ENCODE results near the gene UNC13A.

UNC13A gene

DNA sequence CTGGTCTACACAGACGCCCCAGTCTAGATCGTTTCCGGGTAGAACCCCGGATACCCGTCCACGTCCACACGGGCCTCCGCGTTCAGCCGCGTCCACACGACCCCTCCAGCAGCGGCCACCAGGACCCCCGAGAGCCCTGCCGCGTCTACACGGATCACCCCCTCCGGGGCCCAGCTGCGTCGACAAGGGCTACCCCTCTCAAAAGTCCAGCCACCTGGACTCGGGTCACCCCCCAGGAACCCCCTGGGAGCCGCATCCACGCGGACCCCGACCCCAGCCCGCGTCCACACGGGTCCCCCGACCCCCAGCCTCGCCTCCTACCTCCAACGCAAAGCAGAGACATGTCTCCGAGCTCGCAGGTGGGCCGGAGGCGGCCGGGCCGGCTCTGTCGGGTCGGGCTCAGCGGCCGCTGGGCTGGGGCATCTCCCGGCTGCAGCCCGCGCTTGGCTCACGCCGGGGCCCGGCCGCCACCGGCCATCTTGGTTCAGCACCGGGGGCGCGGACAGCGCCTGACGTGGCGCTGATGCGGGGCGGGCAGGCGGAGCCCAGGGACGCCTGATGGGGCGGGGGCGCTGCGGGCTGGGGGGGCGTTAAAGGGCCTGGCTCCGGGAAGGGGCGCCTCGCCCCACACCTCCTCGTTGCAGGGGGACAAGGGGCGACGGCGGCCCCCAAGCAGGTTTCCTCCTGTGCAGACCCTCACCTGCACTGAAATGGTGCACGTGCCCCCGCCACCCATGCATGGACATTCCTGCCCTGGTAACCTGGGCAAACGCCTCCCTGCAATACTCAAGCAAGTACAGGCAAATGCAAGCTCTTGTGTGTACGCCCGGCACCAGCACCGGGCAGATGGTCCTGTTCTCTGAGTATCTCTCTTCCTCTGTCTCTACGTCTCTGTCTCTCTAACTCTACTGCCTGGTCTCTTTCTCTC, at the start of gene UNC13A:
UNC13A (minus strand) TSS at position 498 of the 928 bp plus-strand sequence; CDS start at position 343, 155 bp downstream.
- DNase-seq = peak; percentile 35

DNA sequence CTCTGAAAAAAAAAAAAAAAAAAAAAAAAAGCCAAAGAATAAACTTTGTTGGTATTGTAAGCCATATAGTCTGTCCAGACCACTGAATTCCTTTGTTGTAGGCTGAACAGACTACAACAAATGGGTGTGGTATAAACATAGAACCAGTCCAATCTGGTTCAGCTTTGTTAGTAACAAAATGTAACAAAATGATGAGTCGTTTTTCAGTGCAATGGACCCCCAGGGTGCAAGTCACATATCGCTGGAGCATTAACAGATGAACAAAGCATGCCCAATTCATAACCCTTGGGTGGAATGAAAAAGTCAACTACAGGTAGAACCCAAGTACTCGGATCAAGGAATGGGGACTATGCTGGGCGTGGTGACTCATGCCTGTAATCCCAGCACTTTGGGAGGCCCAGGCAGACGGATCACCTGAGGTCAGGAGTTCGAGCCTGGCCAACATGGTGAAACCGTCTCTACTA, 49.6 kb upstream of the UNC13A start:
- peak; percentile 13 for DNase-seq

DNA sequence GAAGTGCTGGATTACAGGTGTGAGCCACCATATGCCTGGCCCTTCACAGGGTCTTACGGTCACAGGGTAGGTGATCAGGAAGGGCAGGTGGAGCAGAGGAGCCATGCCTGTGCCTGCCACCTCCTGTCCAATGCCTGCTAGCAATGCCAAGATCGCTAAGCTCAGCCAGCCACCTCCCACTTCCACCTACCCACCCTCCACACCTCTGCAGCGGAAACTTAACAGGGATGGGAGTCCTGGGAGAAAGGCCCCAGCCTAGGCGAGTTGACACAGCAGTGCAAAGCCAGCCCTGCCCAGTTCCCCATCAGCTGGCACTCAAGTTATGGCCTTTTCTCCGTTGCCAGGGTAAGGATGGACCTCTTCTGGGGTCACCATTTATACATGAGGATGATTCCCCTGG, 47.3 kb upstream of the UNC13A start:
- DNase-seq = no peak

DNA sequence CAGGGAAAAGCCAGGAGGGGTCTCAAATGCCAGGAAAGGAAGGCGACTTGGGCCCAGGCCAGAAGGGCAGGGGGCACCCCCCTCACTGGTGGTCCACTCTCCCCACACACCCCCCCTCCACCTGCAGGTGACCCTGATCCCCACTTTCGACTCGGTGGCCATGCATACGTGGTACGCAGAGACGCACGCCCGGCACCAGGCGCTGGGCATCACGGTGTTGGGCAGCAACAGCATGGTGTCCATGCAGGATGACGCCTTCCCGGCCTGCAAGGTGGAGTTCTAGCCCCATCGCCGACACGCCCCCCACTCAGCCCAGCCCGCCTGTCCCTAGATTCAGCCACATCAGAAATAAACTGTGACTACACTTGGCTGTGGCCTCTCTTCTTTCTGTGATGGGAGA, 46.0 kb upstream of the UNC13A start:
- no peak for DNase-seq

DNA sequence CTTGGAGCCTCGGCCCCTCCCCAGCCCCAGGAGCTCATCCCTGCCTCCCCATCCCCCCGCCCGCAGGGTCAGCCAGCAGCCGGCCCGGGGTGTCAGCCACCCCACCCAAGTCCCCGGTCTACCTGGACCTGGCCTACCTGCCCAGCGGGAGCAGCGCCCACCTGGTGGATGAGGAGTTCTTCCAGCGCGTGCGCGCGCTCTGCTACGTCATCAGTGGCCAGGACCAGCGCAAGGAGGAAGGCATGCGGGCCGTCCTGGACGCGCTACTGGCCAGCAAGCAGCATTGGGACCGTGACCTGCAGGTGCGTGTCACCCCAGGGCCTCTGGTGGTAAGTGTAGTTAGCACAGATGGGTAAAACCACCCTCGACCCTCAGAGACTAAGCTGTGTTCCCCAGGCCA, 45.0 kb upstream of the UNC13A start:
- no peak for DNase-seq

DNA sequence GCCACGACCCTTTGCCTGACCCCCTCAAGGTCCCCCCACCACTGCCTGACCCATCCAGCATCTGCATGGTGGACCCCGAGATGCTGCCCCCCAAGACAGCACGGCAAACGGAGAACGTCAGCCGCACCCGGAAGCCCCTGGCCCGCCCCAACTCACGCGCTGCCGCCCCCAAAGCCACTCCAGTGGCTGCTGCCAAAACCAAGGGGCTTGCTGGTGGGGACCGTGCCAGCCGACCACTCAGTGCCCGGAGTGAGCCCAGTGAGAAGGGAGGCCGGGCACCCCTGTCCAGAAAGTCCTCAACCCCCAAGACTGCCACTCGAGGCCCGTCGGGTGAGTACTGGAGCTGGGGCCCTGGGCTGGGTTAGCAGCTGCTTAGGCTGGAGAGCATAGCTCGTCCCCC, 39.7 kb upstream of the UNC13A start:
- no peak for DNase-seq

DNA sequence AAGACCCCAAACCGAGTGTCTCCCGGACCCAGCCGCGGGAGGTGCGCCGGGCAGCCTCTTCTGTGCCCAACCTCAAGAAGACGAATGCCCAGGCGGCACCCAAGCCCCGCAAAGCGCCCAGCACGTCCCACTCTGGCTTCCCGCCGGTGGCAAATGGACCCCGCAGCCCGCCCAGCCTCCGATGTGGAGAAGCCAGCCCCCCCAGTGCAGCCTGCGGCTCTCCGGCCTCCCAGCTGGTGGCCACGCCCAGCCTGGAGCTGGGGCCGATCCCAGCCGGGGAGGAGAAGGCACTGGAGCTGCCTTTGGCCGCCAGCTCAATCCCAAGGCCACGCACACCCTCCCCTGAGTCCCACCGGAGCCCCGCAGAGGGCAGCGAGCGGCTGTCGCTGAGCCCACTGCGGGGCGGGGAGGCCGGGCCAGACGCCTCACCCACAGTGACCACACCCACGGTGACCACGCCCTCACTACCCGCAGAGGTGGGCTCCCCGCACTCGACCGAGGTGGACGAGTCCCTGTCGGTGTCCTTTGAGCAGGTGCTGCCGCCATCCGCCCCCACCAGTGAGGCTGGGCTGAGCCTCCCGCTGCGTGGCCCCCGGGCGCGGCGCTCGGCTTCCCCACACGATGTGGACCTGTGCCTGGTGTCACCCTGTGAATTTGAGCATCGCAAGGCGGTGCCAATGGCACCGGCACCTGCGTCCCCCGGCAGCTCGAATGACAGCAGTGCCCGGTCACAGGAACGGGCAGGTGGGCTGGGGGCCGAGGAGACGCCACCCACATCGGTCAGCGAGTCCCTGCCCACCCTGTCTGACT, 39.0 kb upstream of the UNC13A start:
- no peak for DNase-seq

DNA sequence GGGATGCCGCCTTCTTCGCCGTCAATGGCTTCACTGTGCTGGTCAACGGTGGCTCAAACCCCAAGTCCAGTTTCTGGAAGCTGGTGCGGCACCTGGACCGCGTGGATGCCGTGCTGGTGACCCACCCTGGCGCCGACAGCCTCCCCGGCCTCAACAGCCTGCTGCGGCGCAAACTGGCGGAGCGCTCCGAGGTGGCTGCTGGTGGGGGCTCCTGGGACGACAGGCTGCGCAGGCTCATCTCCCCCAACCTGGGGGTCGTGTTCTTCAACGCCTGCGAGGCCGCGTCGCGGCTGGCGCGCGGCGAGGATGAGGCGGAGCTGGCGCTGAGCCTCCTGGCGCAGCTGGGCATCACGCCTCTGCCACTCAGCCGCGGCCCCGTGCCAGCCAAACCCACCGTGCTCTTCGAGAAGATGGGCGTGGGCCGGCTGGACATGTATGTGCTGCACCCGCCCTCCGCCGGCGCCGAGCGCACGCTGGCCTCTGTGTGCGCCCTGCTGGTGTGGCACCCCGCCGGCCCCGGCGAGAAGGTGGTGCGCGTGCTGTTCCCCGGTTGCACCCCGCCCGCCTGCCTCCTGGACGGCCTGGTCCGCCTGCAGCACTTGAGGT, 38.1 kb upstream of the UNC13A start:
- no peak for DNase-seq

DNA sequence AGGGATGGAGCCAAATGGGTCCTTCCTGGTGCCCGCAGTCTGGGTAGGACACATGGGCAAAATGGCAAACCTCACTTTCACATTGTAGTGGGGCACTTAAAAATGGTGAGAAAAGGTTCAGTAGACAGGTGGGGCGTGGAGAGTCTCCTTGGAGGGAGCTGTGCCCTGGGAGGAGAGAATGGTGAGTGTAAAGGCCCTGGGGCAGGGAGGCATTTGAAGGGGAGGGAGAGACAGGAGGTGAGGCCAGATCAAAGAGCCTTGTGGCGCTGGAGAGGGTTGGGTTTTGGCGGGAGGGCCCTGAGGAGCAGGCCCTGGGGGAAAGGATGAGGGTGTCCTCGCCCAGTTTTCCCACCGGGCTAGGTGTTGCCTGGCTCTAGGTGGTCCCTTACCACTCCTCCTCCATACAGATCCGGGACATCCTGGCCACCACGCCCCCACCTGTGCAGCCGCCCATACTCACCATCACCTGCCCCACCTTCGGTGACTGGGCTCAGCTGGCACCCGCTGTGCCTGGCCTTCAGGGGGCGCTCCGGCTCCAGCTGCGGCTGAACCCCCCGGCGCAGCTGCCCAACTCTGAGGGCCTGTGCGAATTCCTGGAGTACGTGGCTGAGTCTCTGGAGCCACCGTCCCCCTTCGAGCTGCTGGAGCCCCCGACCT, 37.4 kb upstream of the UNC13A start:
- no peak for DNase-seq

DNA sequence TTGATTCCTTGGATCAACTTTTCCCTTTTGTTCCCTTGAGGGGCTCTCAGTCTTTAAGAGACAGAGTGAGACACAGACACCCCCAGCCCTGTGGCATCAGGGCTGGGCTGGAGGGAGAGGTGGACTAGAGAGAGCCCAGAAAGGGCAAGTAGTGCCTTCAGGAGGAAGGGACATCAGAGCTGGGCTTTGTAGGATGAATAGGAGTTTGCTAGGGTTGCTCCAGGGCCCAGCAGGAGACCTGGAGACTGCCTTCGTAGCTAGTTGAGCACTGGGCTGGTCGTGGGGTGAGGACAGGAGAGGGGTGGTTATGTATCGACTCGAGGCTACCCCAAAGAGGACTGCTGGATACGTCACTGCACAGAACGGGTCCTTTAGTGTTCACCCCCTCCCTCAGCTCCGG, 36.5 kb upstream of the UNC13A start:
- DNase-seq = no peak

DNA sequence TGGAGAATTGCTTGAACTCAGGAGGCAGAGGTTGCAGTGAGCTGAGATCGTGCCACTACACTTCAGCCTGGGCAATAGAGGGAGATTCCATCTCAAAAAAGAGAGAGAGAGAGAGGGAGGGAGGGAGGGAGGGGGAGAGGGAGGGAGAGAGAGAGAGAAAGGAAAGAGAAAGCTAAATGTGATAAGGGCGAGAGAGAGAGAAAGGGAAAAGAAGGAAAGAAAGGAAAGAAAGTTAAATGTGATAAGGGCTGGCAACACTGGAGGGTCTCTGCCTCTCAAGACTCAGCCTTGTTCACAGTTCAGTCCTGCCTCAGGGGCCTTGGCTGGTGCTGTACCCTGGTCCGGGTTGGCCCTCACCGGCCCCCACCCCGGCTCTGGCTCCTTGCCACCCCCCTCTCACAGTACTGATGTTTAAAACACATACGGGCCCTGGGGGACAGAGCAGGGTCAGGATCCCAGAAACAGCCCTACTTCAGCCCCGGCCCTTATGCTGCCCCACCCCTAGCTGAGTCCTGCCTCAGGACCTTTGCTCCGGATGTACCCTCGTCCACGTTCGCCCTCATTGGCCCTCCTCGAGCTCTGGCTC, 34.6 kb upstream of the UNC13A start:
- no peak for DNase-seq

DNA sequence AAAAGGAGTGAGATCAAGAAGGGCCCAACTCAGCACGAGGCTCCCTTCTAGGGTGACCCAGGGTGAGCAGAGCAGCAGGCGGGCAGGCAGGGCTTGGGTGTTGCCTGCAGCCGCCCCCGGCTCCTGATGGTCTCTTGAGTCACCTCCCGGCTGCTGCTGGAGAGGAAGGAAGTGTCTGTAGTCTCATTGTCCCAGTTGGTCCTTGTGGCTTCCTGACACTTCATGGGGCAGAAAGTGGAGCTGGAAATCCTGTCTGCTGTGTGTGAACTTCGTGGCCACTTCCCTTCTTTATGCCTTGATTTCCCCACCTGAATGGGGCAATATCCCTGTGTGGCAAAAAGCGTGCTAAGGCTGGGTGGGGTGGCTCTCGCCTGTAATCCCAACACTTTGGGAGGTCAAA, 33.7 kb upstream of the UNC13A start:
- no peak for DNase-seq

DNA sequence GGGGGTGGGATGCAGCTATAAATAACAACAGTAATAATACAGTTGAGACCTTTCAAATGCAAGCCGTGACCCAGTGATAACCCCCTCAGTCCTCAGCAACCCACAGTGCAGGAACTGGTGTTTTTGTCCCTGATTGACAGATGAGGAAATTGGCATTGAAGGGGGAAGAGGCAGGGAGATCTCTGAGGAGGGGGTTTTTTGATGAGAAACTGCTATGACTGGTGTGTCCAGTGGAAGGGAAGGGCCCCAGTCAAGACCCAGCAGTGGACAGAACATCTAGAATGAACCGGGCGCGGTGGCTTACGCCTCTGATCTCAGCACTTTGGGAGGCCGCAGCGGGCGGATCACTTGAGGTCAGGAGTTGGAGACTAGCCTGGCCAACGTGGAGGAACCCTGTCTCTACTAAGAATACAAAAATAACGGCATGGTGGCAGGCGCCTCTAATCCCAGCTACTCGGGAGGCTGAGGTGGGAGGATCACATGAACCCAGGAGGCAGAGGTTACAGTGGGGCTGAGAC, 33.0 kb upstream of the UNC13A start:
- no peak for DNase-seq

DNA sequence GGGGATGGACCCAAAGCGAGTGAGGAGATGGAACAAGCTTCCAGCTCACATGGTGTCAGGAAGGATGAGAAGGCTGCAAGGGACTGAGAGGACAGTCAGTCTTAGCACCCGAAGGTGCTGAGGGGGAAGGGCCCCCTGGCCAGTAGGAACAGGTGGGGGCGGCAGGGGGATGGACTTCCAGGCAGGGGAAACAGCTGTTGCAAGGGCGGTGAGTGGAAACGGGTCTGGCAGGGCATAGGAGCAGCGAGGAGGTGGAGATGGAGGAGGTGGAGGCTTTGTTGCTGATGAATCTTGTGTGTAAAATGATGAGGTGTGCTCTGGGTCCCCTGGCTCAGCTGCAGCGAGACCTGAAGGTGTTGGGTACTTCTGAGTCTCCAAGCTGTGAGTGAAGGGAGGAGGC, 32.3 kb upstream of the UNC13A start:
- no peak for DNase-seq

DNA sequence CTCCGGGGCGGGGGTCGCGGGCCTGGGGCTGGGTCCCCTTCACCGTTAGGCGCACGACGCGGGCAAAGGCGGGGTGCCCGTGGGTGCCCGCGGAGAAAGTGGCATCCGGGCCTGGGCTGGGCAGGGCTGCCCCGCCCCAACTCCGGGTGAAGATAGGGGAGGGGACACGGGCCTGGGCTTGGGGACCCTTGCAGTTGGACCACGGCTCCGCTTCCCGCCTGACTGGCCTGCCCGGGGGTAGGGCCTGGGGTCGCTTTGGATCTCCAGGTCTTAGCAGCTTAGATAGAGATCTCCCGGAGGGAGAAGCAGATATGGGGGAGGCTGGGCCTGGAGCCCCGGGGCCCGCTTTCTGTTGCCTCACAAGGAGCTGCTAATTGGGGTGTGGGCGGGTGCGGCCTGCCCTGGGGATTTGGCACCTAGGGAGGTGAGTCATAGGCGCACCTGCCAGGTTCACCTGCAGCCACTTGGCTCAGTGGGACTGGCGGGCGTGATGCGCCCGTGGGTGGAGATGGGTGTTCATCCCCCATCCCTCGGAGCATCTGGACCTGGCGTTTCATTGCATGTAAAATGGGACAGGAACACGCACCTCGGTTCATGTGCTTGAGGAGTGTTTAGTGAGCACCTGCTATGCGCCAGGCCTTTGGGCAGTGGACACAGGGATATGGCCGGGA, 31.7 kb upstream of the UNC13A start:
- DNase-seq = no peak

DNA sequence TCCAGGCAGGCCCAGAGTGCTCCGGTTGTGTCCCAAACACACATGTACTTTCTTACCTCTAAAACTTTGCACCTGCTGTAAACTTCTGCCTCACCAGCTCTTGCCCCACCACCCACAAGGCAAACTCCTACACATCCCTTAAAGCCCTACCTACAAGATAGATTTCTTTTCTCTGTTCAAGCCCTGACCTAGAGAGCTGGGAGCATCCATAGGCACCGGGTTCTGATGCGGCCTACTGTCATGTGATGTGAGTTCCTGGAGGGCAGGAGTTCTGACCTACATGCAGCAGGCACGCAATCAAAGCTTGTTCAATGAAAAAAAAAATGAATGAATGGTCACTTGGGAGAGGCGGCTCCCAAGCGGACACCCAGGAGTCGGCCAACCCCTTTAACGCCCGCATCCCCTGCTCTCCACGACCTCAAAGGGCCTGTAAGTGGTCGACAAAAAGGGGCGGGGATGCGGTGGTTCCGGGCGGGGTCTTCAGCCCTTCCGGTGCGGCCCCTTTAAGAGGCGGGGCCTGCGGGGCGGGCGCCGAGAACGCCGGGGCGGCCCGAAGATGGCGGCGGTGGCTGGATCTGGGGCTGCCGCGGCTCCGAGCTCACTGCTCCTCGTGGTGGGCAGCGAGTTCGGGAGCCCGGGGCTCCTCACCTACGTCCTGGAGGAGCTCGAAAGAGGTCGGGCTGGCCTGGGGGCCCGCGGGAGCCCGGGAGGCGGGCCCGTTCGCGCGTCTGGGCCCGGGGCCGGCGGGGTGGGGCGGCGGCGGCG, 31.0 kb upstream of the UNC13A start, which contains the start of gene MAP1S:
MAP1S (plus strand) TSS at position 534 of the 765 bp plus-strand sequence; CDS start at position 557, 23 bp downstream.
- DNase-seq = peak; percentile 52

DNA sequence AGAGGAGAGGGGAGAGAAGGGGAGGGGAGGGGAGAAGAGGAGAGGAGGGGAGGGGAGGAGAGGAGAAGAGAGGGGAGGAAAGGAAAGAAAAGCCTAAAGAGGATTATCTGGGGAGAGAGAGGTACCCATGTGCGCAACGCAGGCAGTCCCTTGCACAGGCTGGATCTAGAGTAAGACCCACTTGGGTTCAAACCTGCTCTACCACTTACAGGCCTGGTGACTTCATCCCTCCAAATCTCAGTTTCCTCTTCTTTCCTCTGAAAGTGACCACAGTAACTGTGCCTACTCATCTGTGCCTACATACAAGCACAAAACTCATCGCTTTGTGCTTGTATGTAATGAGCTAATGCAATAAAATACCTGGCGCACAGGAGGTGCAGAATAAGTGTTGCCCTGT, 30.4 kb upstream of the UNC13A start:
- no peak for DNase-seq

DNA sequence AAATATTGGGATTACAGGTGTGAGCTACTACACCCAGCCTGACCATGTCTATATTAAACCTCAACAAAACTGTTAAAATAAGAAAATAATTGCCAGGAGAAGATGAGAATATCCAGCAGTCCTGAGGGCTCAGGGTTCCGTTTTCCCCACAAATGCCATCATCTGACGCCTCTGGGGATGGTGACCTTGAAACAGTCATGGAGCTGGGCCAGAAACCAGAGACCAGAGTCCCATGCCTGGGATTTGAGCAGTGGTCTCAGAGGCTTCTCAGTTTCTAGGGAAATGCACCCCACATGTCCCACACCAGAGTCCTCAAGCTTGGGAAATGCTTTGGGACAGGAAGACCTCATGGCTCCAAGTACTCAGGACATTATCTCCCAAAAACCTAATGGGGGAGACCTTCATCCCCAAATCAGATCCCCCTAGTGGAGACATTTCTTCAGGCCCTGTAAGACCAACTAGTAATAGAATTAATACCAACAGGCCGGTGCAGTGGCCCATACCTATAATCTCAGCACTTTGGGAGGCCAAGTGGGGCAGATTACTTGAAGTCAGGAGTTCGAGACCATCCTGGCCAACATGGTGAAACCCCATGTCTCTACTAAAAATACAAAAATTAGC, 28.3 kb upstream of the UNC13A start:
- DNase-seq = no peak

DNA sequence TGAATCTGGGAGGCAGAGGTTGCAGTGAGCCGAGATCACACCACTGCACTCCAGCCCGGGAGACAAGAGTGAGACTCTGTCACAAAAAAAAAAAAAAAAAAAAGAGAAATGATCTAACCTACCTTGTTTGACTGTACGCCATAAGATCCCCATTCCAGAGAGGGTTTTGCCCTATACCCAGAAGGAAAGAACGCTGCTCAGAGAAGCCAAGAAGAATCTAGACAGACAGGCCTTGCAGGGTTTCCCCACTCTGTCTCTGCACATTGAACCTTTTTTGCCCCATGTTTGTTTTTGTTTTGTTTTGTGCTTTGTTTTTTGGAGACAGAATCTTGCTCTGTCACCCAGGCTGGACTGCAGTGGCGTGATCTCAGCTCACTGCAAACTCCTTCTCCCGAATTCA, 23.7 kb upstream of the UNC13A start:
- no peak for DNase-seq

DNA sequence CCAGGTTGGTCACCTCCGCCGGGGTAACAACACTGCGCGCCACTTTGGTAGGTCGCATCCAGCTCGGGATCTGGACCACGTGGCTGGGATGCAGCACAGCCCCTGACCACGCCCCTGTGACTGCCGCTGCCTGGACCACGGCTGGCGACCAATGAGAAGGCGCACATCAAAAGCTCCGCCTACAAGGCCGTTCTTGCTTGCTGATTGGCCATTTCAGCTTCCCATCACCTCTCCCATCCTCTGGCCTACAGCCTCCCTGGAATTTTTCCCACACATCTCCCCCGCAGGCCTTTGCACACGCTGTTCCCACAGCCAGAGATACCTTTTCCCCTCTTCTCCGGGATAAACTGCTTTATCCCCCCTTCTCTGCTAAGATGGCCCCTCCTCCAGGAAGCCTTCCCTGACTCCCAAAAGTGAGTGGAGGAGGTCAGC, 18.6 kb upstream of the UNC13A start:
- DNase-seq = peak; percentile 32
